ENCODE measurements around the gene EPYC.
"Not testable (repeated sequence)": the region's sequence is repeated elsewhere in the genome, so short reads cannot be mapped to it uniquely, and the experiment has no call there.

The EPYC gene

DNA sequence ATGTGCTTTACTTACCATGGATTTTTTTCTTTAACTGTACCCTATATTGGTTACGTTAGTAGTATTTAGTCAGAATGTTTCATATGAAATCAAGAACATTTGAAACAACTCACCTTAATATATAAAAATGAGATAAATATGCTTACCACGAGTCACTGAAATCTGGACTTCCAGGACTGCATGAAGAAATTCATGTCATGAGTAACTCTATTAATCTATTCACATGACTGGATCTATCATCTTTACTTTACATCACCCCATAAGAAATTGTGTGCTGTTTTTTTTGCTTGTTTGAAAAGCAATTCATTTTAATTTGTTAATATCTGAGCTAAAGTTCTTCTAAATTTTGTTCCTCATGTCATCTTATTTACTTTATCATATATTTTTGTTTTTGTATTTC is 5.2 kb downstream of the EPYC start:
- no peak for DNase-seq (ENCODE audit: low read depth, low spot score)
- H3K4me3 ChIP-seq (ENCODE audit: low read depth, low read length): no peak overlapping the region
- TF ChIP-seq, protein P1, sequence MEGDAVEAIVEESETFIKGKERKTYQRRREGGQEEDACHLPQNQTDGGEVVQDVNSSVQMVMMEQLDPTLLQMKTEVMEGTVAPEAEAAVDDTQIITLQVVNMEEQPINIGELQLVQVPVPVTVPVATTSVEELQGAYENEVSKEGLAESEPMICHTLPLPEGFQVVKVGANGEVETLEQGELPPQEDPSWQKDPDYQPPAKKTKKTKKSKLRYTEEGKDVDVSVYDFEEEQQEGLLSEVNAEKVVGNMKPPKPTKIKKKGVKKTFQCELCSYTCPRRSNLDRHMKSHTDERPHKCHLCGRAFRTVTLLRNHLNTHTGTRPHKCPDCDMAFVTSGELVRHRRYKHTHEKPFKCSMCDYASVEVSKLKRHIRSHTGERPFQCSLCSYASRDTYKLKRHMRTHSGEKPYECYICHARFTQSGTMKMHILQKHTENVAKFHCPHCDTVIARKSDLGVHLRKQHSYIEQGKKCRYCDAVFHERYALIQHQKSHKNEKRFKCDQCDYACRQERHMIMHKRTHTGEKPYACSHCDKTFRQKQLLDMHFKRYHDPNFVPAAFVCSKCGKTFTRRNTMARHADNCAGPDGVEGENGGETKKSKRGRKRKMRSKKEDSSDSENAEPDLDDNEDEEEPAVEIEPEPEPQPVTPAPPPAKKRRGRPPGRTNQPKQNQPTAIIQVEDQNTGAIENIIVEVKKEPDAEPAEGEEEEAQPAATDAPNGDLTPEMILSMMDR (IDR thresholded peaks at IDR 0.05; ENCODE audit: low read depth, low read length): no peak
- in situ Hi-C loops (cut with HindIII; ENCODE audit: low sequenced_read_pairs): no loop called here

DNA sequence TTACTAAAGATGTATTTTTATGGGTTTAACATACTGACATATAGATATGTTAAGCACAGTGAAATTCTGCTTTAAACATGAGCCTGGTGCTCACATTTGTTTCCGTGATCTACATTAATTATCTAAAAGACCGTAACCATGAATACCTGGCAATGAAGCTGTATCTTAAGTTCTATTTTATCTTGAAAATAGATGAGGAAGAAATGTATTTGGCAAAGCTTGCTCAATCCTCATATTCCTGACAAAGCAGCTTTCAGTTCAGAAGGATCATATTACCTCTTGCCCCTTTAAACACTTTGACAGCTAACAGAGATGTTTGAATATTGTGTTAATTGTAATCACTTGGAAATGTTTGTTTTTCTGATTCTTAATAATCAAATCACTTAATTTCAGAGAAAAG is 9.8 kb downstream of the EPYC start:
- no peak for DNase-seq (ENCODE audit: low read depth, low spot score)
- TF ChIP-seq, protein P1 (IDR thresholded peaks at IDR 0.05; ENCODE audit: low read depth, low read length): no peak
- in situ Hi-C loops (cut with HindIII; ENCODE audit: low sequenced_read_pairs): no loop called here
- H3K4me3 ChIP-seq (ENCODE audit: low read depth, low read length): no peak overlapping the region

DNA sequence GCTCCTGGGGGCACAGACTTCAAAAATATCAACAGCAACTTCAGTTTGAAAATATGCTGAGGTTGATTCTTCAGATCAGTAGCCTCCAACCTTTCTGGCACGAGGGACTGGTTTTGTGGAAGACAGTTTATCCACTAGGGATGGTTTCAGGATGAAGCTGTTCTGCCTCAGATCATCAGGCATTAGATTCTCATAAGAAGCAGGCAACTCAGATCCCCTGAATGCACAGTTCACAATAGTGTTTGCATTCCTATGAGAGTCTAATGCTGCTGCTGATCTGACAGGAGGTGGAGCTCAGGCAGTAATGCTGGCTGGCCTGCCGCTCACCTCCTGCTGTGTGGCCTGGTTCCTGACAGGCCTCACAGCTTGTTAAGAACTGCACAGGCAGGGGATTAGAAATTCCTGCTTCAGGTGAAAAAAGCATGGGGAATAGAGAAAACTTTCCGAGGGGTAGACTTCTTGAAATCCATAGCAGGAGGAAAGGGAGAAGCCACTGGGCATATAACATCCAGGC is 12.8 kb downstream of the EPYC start:
- in situ Hi-C loops (cut with HindIII; ENCODE audit: low sequenced_read_pairs): no loop called here
- H3K4me3 ChIP-seq (ENCODE audit: low read depth, low read length): no peak overlapping the region
- TF ChIP-seq, protein P1 (IDR thresholded peaks at IDR 0.05; ENCODE audit: low read depth, low read length): no peak
- no peak for DNase-seq (ENCODE audit: low read depth, low spot score)

DNA sequence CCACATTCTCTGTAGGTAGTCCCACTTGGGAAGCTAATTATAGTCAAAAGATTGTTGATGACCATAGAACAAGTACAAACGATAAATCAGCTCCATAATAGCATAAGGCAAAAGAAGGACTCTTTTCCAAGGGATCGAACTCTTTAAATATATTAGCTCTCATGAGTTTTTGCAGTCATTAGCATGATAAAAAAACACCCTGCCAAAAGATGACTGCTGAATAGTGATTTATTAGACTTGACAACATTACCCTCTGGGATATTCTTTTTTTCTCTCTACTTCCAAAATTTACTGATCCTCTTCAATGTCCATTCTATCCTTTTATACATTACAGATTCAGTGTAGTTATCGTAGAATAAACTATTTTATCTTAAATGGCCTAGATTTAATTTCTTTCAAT is 14.2 kb downstream of the EPYC start:
- in situ Hi-C loops (cut with HindIII; ENCODE audit: low sequenced_read_pairs): no loop called here
- no peak overlapping the region for H3K4me3 ChIP-seq (ENCODE audit: low read depth, low read length)
- TF ChIP-seq, protein P1 (IDR thresholded peaks at IDR 0.05; ENCODE audit: low read depth, low read length): no peak
- DNase-seq (ENCODE audit: low read depth, low spot score): no peak

DNA sequence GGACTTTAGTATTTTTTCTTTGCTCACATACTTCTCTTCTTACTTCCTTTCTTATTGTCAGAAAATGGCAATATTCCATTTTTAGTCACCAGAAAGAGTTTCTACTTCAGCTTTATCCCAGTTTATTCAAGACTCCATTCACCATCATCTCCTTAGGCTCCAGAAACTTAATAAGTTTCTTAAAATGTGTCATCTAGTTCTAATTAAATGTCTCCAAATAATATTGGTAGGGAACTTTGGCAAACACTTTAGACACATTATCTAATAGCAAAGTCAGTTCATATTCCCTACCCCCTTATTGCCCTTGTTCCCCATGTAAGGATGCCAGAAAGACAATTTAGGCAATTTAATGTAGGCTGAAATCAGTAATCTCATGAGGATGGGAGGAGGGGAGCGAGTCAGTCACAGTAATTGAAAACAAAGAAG is 15.1 kb downstream of the EPYC start:
- in situ Hi-C loops (cut with HindIII; ENCODE audit: low sequenced_read_pairs): no loop called here
- no peak for DNase-seq (ENCODE audit: low read depth, low spot score)

DNA sequence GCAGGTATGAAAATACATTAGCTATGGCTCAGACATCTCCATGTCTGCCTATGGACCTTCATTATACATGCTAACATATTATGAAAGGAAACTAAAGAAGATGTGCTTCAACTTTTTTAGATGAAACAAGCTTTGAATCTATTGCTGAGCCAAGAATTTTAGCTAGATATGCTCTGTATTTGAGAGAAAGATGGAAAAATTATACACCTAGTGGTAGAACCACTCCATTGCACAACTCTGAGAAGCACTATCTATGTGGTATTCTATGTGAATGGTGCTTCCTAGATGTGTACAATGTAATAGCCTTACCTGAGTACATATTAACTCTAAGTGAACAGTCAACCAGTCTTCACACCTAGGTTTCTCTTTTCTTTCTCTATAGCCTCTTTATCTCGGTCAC is 17.3 kb downstream of the EPYC start:
- in situ Hi-C loops (cut with HindIII; ENCODE audit: low sequenced_read_pairs): no loop called here
- no peak overlapping the region for H3K4me3 ChIP-seq (ENCODE audit: low read depth, low read length)
- TF ChIP-seq, protein P1 (IDR thresholded peaks at IDR 0.05; ENCODE audit: low read depth, low read length): peak; percentile 13
- DNase-seq (ENCODE audit: low read depth, low spot score): no peak

More for the DNA sequence above, 15.1 kb downstream of the EPYC start:
- TF ChIP-seq, protein P1 (IDR thresholded peaks at IDR 0.05; ENCODE audit: low read depth, low read length): no peak
- no peak overlapping the region for H3K4me3 ChIP-seq (ENCODE audit: low read depth, low read length)

DNA sequence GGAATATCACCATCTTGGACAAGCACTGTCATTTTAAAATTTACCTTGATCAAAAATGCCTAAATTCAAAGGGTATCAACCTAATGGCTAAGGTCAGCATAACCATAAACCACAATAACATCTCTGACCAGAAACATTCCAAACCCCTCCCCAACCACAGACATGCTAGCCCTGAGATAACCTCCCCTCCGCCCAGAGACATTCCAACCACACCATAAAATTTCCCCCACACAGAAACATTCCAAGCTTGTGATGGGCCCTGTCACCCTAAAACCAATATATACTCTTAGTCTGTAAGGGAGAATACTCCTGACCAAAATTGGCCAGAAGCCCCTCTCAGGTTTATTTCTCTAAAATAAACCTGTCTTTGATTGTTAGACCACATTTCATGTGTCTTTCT is 17.7 kb downstream of the EPYC start:
- in situ Hi-C loops (cut with HindIII; ENCODE audit: low sequenced_read_pairs): no loop called here
- no peak for DNase-seq (ENCODE audit: low read depth, low spot score)
- H3K4me3 ChIP-seq (ENCODE audit: low read depth, low read length): no peak overlapping the region
- TF ChIP-seq, protein P1 (IDR thresholded peaks at IDR 0.05; ENCODE audit: low read depth, low read length): no peak

DNA sequence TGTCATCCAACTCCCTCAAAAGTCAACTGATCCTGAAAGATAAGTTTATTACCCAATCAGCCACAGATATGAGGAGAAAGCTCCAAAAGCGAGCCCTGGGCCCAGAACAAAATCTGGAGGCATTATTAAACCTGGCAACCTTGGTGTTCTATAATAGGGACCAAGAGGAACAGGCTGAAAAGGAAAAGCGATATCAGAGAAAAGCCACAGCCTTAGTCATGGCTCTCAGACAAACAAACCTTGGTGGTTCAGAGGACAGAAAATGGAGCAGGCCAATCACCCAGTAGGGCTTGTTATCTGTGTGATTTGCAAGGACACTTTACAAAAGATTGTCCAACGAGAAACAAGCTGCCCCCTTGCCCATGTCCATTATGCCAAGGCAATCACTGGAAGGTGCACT is 19.4 kb downstream of the EPYC start:
- in situ Hi-C loops (cut with HindIII; ENCODE audit: low sequenced_read_pairs); DNase-seq (ENCODE audit: low read depth, low spot score): not testable (repeated sequence)

More for the DNA sequence above, 19.4 kb downstream of the EPYC start:
- H3K4me3 ChIP-seq (ENCODE audit: low read depth, low read length): not testable (repeated sequence)
